DMS153 treated with DMSO at 0.1 percent for 48 hours (cell line): Measurements from ENCODE around the gene ARHGEF4.

Experiments used
- DNase-seq: peaks from one replicate; lab custom pipeline; 2025; ENCODE audit not compliant: unreplicated experiment; lab: John Stamatoyannopoulos, UW

ARHGEF4 gene

DNA sequence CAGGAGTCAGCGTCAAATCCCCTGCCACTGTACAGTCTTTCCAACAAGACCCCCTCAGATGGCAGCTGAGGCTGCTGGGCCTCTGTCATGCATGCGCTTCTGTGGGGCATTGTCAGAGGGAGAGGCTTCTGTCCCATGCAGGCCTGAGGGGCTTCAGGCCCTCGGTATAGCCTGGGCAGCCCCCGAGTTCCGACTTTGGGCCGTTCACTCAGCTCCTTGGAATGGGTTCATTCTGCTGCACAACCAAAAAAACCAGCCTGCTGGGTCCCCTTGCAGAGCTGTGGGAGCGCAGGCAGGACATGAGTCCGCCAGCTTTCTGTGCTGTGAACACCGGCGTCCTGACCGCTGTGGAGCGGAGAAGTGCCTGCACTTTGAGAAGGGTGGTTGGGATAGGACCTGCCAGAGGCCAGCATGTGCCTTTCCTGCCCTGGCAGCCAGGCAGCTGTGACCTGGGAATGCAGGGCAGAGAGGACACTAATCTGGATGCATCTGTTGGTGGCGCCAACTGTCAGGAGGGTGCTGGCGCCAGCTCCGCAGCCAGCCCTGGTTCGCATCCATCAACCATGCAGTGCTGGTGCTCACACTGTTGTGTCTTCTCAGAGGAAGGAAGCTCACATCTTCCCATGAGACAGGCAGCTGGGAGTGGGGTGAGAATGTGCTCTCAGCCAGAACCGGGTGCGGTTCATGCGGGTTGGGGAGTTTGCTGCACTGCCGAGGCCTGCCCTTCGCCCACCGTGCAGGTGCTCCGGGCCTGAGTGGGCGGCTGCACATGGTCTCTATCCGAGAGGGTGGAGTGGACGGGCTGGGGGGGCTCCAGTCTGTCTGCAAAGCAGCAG is 14.3 kb downstream of the ARHGEF4 start:
- no peak for DNase-seq

DNA sequence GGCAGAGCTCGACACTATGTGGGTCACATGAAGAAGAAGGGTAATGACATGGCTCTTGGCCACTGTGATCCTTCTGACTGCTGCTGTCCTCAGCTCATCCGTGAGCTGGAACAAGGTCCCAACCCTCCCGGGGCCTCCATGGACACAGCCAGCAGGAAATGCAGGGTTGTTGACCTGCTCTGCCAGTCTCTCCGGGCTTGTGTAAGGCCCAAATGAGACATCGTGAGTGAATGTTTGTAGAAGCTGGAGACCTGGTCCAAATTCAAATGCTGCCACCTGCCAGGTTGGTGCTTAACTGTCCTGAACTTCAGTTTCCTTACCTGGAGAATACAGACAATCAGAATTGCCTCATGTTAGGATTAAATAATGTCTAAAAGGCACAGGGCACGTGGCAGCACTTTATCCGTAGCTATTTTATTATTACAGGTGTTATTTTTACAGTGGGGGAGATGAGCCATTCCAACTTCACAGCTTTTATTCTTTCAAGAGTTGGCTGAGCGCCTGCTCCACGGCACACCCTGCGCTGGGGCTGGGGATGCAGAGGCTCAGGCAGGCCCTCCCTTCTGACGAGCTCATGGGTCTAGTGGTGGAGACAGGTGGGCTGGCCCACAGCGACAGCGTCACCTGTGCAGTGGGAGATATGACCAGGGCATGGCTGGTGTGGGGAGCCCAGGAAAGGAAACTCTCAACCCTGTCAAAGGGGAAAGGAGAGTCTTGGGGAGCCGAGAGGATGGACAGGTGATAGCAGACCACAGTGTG is 15.1 kb downstream of the ARHGEF4 start:
- DNase-seq, result no peak

DNA sequence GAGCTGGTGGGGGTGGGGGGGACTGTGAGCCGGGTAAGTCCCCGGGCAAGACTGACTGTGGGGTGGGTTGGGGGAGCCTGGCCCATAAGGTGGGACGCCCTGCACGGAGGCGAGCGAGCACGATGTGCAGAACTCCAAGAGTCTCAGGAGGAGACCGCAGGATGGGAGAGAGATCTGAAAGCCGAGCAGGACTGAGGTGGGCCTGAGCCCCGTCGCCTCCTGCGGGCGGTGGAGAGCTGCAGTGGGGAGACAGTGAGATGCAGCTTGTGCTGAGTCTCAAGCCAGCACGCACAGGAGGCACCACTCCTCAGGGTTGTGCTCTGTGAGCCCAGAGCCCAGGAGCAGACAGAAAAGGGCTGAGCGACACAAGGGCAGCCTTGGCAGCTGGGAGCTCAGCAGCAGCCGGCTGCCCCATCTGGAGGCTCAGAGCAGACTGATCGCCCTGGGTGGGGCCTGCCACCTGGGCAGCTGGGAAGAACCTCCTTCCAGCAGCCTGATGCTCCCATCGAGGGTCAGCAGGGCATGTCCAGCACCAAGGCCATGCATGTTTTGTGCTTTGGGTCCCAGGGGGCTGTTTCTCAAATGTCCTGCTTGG is 15.9 kb downstream of the ARHGEF4 start:
- no peak for DNase-seq

DNA sequence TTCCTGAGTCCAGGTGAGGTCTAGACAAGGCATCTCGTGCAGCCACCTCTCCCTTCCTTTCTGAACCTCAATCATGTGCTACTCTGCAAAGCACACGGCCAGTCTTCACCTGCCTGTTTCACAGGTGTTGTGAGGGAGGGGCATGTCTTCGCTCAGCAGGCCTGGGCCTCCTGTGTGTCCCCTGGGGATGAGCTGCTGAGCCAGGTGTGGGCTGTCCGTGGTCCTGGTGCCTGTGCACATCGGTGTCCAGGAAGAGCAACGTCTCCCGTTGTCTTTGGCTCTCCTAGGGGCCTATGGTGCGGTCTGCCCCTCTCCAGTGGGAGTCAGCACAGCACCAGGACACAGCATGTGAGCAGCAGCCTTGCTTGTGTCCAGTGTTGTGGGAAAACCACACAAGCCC is 16.7 kb downstream of the ARHGEF4 start:
- DNase-seq, result no peak

GRCh38 chr2:130854301-130854700 is 17.6 kb downstream of the ARHGEF4 start:
- no peak for DNase-seq

- peak; percentile 85 for DNase-seq
These were observed 28.4 kb downstream of the ARHGEF4 start for GRCh38 chr2:130864830-130865800.

DNA sequence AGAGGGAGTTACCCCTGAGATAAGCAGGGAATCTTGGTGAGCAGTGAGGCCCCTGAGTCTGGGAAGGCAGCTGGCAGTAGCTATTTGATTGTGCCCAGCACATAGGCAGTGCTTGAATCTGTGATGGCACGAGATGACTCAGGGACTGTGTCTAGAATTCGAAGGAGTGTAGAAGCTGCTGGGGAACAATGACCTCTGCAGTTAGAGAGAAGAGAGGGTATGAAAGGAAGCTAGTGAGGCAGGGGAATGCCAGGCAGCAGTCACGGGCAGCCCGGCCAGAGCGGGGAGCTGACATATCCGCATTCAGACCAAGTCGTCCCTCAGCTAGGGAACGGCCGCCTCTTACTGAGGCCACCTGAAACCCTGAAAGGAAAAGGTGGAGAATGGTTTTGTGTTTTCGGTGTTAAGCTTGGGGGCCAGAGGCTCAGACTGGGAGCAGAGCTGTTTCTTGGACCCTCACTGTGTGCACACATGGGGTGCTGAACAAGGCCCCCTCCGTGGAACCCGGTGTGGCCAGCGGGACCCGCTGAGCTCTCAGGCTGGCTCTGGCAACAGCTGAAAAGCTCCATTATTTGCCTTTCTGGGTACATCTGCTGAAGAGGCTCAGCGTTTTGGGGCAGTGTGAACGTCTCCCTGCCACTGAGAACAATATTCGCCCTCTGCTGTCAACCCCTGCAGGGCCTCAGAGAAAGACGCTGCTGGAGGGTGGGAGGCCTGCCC is 32.9 kb downstream of the ARHGEF4 start:
- no peak for DNase-seq

DNA sequence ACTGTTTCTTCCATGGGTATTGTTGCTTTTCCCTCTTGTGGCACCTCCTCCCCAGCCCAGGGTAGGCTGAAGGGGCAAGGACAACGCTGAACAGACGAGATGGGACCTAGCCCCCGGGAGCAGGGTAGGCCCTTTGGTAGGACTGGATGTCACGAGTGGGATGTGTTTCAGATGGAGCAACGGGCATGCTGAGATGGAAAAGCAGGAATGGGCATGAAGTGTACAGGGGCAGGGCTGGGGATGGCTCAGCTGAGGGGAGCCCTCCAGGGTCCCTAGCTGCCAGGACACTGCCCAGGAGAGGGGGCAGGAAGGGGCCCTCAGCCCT is 33.4 kb downstream of the ARHGEF4 start:
- no peak for DNase-seq

- DNase-seq, result no peak
These were observed 34.1 kb downstream of the ARHGEF4 start for GRCh38 chr2:130870779-130871178.

- DNase-seq, result no peak
These were observed 35.4 kb downstream of the ARHGEF4 start for GRCh38 chr2:130871843-130872740.

- no peak for DNase-seq
These were observed 36.0 kb downstream of the ARHGEF4 start for GRCh38 chr2:130872741-130873125.

- DNase-seq, result peak; percentile 22
These were observed 37.1 kb downstream of the ARHGEF4 start for GRCh38 chr2:130873700-130874346.

DNA sequence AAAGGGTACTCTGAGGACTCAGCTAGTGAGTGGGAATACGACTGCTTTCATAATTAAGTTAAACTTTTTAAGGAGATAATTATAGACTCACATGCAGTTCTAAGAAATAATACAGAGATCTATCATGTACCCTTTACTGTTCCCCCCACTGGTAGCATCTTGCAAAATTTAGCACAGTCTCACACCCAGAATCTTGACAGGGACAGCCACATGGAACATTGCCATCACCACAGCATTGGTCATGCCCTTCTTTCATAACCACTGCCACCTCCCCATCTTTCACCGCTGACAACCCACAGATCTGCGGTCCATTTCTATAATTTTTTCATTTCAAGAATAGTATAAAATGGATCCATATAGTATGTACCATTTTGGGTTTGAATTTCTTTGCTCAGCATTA is 37.8 kb downstream of the ARHGEF4 start:
- DNase-seq, result no peak

GRCh38 chr2:130875935-130876334 is 39.2 kb downstream of the ARHGEF4 start:
- DNase-seq, result no peak

DNA sequence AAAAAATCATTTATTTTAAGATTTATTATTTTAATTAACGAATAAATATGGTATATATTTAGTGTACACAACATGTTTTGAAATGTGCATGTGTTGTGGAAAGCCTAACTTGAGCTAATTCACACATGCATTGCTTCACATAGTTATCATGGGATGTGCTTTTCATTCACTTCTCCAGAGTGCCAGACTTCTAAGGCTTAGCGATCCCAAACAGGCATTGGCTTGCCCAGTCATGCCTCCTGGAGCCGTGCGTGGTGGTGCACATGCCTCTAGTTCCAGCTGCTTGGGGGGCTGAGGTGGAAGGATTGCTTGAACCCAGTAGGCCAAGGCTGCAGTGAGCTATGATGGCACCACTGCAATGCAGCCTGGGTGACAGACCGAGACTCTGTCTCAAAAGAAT is 40.5 kb downstream of the ARHGEF4 start:
- no peak for DNase-seq

DNA sequence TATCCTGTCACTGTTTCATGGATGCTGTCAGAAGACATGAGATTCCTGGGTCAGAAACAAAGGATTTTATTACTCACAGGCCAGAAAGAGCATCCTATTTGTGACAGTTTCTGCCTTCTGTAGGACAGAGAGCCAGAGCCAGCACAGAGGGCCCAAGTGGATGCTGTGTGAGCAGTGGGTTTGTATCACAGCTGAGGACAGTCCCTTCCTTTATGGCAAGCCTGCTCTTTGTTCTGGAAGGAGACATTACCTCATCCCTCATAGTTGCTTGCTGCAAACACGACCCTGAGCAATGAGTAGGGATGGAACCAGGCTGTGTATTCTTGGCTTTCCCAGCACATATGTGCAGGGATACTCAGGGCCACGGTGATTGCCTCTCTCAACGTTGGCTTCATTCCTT is 41.6 kb downstream of the ARHGEF4 start:
- DNase-seq, result no peak

DNA sequence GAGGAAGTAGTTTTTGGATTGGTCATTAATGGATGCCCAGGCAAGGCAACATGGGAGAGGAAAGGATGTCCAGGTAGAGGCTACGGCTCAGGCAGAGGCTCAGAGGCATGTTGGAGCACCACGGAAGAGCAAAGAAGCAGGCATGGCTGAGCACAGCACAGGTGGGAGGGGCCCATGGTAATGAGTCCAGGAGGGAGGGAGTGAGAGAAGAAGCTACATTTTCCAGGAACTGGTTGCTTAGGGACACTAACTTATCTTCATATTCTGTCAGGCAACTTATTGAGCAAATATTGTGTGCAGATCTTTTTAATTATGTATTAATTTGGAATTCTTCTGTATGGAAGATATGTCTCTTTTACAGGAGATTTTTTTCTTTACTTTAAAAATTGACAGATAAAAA is 42.2 kb downstream of the ARHGEF4 start:
- no peak for DNase-seq

- no peak for DNase-seq
These were observed 45.5 kb downstream of the ARHGEF4 start for GRCh38 chr2:130882111-130882690.
